ENCODE data around the gene LCN15.

DNA sequence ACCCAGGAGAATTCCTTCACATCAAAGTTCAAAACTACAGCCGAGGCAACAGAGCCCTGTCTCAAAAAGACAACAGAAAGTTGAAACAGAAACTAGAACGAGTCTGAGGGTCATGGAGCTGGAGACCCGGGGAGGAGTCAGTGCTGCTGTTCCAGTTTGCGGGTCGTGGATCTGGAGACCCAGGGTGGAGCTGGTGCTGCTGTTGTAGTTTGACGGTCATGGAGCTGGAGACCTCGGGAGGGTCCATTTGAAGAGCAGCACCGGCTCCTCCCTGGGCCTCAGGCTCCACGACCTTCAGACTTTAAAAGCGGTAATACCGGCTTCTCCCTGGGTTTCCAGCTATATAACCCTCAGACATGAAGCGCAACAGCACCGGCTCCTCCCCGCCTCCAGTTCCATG lies 13.0 kb upstream of the LCN15 start:
- TF ChIP-seq CTCF (IDR thresholded peaks at IDR 0.05) (no peak), POLR2A (IDR thresholded peaks at IDR 0.05) (no peak)

All from heart left ventricle (tissue), 13 donors.